Central memory CD8-positive, alpha-beta T cell (primary cell): Measurements from ENCODE around the gene FBXL15.

Source experiments
- ATAC-seq: fragments of 150-1000 bp; cut with Tn5 transposase; replicated peaks from 2 replicates; pipeline ENCODE4 v1.10.0; 2022; ENCODE audit warnings: mild to moderate bottlenecking, moderate FRiP score, moderate number of reproducible peaks; ENCODE audit not compliant: poor library complexity, severe bottlenecking; ENCODE audit errors: extremely low read depth
- DNase-seq, 2 donors: peaks; one replicate each; pipeline ENCODE4 v3.0.0; 2021; ENCODE audit warnings: low spot score in 2 of 2
- H3K27ac Mint-ChIP-seq: one replicate; pipeline ENCODE4 v1.8.0; 2022; ENCODE audit warnings: low read depth, mild to moderate bottlenecking, moderate library complexity, mixed read lengths
- H3K27me3 Mint-ChIP-seq: one replicate; pipeline ENCODE4 v1.8.0; 2022; ENCODE audit warnings: mixed read lengths
- H3K36me3 Mint-ChIP-seq: one replicate; pipeline ENCODE4 v1.8.0; 2022; ENCODE audit warnings: mild to moderate bottlenecking, moderate library complexity, mixed read lengths; ENCODE audit not compliant: insufficient read depth
- H3K4me1 Mint-ChIP-seq: one replicate; pipeline ENCODE4 v1.8.0; 2022; ENCODE audit warnings: mixed read lengths
- H3K4me3 Mint-ChIP-seq: one replicate; pipeline ENCODE4 v1.8.0; 2022; ENCODE audit warnings: mild to moderate bottlenecking, moderate library complexity, mixed read lengths
- H3K9me3 Mint-ChIP-seq: one replicate; pipeline ENCODE4 v1.8.0; 2022; ENCODE audit warnings: mixed read lengths

FBXL15 gene

GRCh38 chr10:102418622-102419268, 1.9 kb upstream of the FBXL15 start, which contains the start of gene PSD:
TSS of gene PSD (minus strand) at chr10:102418785. CDS start at chr10:102417038, 1,747 bp downstream.
- Mint-ChIP-seq H3K4me1 (peaks cover 35% of the 10 kb centered on the region), H3K27me3 (peaks cover 48% of the 10 kb centered on the region), H3K36me3 (peaks cover 23% of the 10 kb centered on the region), H3K9me3 (no peaks in the 10 kb centered on the region), H3K4me3 (peak within 1 kb of the TSS; percentile 100), H3K27ac (peak within 1 kb of the TSS; percentile 41)
- DNase-seq (no peak), ATAC-seq (no peak)

- H3K9me3 Mint-ChIP-seq, result no peaks in the 10 kb centered on the region
These were observed 1.1 kb upstream of the FBXL15 start for GRCh38 chr10:102419269-102420180.

GRCh38 chr10:102420181-102420713, 389 bp upstream of the FBXL15 start:
- no peak for ATAC-seq

More at GRCh38 chr10:102419269-102420180, 1.1 kb upstream of the FBXL15 start:
- Mint-ChIP-seq H3K27me3 (peaks cover 40% of the 10 kb centered on the region), H3K4me3 (peak overlapping the region; percentile 100), H3K4me1 (peaks cover 35% of the 10 kb centered on the region), H3K36me3 (peaks cover 23% of the 10 kb centered on the region), H3K27ac (peak overlapping the region; percentile 41)
- peak; percentile 39 to 59 for DNase-seq
- ATAC-seq, result no peak

GRCh38 chr10:102421507-102421756, 796 bp downstream of the FBXL15 start:
- no peak for DNase-seq
- Mint-ChIP-seq H3K27ac (peak overlapping the region; percentile 98), H3K4me1 (peaks cover 35% of the 10 kb centered on the region), H3K9me3 (no peaks in the 10 kb centered on the region), H3K36me3 (peaks cover 23% of the 10 kb centered on the region), H3K4me3 (peak overlapping the region; percentile 100), H3K27me3 (peaks cover 21% of the 10 kb centered on the region)
- no peak for ATAC-seq

More at GRCh38 chr10:102420181-102420713, 389 bp upstream of the FBXL15 start:
- H3K9me3 Mint-ChIP-seq, result no peaks in the 10 kb centered on the region
- peaks cover 33% of the 10 kb centered on the region for H3K27me3 Mint-ChIP-seq
- H3K36me3 Mint-ChIP-seq, result peaks cover 23% of the 10 kb centered on the region
- peak overlapping the region; percentile 98 for H3K27ac Mint-ChIP-seq
- peak overlapping the region; percentile 100 for H3K4me3 Mint-ChIP-seq
- no peak for DNase-seq
- H3K4me1 Mint-ChIP-seq, result peaks cover 35% of the 10 kb centered on the region

GRCh38 chr10:102421757-102422512, 1.3 kb downstream of the FBXL15 start:
- H3K36me3 Mint-ChIP-seq, result peaks cover 23% of the 10 kb centered on the region
- H3K4me3 Mint-ChIP-seq, result peak overlapping the region; percentile 100
- DNase-seq (no peak), ATAC-seq (peak; percentile 17)
- peak overlapping the region; percentile 98 for H3K27ac Mint-ChIP-seq
- H3K9me3 Mint-ChIP-seq, result no peaks in the 10 kb centered on the region
- peaks cover 35% of the 10 kb centered on the region for H3K4me1 Mint-ChIP-seq
- peaks cover 16% of the 10 kb centered on the region for H3K27me3 Mint-ChIP-seq

GRCh38 chr10:102422545-102423129, 2.0 kb downstream of the FBXL15 start:
- DNase-seq (no peak), ATAC-seq (no peak)
- H3K4me3 Mint-ChIP-seq, result peak overlapping the region; percentile 100
- peaks cover 42% of the 10 kb centered on the region for H3K4me1 Mint-ChIP-seq
- no peaks in the 10 kb centered on the region for H3K9me3 Mint-ChIP-seq
- H3K36me3 Mint-ChIP-seq, result peaks cover 19% of the 10 kb centered on the region
- peaks cover 9% of the 10 kb centered on the region for H3K27me3 Mint-ChIP-seq
- H3K27ac Mint-ChIP-seq, result no peak overlapping the region

GRCh38 chr10:102423372-102423968, 2.8 kb downstream of the FBXL15 start:
- no peak overlapping the region for H3K27ac Mint-ChIP-seq
- no peak for DNase-seq
- peaks cover under 1% of the 10 kb centered on the region for H3K27me3 Mint-ChIP-seq
- no peaks in the 10 kb centered on the region for H3K9me3 Mint-ChIP-seq
- peaks cover 17% of the 10 kb centered on the region for H3K36me3 Mint-ChIP-seq
- no peak for ATAC-seq
- H3K4me1 Mint-ChIP-seq, result peaks cover 43% of the 10 kb centered on the region
- H3K4me3 Mint-ChIP-seq, result peak overlapping the region; percentile 23

GRCh38 chr10:102424145-102424544, 3.5 kb downstream of the FBXL15 start:
- Mint-ChIP-seq H3K36me3 (peaks cover 15% of the 10 kb centered on the region), H3K27ac (no peak overlapping the region), H3K27me3 (no peaks in the 10 kb centered on the region), H3K4me1 (peaks cover 41% of the 10 kb centered on the region), H3K4me3 (no peak overlapping the region), H3K9me3 (no peaks in the 10 kb centered on the region)
- no peak for DNase-seq
- no peak for ATAC-seq

GRCh38 chr10:102424916-102425315, 4.3 kb downstream of the FBXL15 start:
- DNase-seq (no peak), ATAC-seq (no peak)
- H3K9me3 Mint-ChIP-seq, result no peaks in the 10 kb centered on the region
- H3K4me1 Mint-ChIP-seq, result peaks cover 33% of the 10 kb centered on the region
- no peak overlapping the region for H3K27ac Mint-ChIP-seq
- H3K4me3 Mint-ChIP-seq, result no peak overlapping the region
- H3K27me3 Mint-ChIP-seq, result no peaks in the 10 kb centered on the region
- H3K36me3 Mint-ChIP-seq, result peaks cover 13% of the 10 kb centered on the region

GRCh38 chr10:102425444-102425843, 4.8 kb downstream of the FBXL15 start:
- ATAC-seq, result no peak
- peaks cover 11% of the 10 kb centered on the region for H3K36me3 Mint-ChIP-seq
- no peaks in the 10 kb centered on the region for H3K27me3 Mint-ChIP-seq
- peaks cover 28% of the 10 kb centered on the region for H3K4me1 Mint-ChIP-seq
- no peak for DNase-seq
- no peak overlapping the region for H3K4me3 Mint-ChIP-seq
- H3K27ac Mint-ChIP-seq, result peak overlapping the region; percentile 38
- no peaks in the 10 kb centered on the region for H3K9me3 Mint-ChIP-seq

- ATAC-seq, result no peak
- no peaks in the 10 kb centered on the region for H3K9me3 Mint-ChIP-seq
- peaks cover 3% of the 10 kb centered on the region for H3K36me3 Mint-ChIP-seq
- H3K4me3 Mint-ChIP-seq, result no peak overlapping the region
- DNase-seq, result no peak
- H3K27me3 Mint-ChIP-seq, result no peaks in the 10 kb centered on the region
- peak overlapping the region; percentile 5 for H3K27ac Mint-ChIP-seq
- H3K4me1 Mint-ChIP-seq, result peaks cover 25% of the 10 kb centered on the region
These were observed 6.2 kb downstream of the FBXL15 start for GRCh38 chr10:102426803-102427287.
